ENCODE results near the gene MYO9B.
"Not testable (repeated sequence)": the region's sequence is repeated elsewhere in the genome, so short reads cannot be mapped to it uniquely, and the experiment has no call there.

The MYO9B gene

DNA sequence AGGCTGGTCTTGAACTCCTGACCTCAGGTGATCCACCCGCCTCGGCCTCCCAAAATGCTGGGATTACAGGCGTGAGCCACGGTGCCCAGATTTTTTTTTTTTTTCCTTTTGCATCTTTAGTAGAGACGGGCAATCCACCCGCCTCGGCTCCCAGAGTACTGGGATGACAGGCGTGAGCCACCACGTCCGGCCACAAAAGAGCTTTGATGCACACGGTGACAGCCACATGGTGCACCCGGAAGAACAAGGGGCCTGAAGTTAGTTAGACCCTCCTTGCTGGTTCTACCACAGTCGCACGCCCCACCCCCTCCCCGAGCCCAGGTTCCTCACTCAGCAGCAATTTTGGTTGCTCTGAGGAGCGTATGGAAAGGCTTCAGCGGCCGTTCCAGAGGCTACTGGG, 85.3 kb downstream of the MYO9B start:
- no peak overlapping the region for H3K4me3 ChIP-seq (ENCODE audit: low read depth, low read length)
- TF ChIP-seq CTCF (IDR thresholded peaks at IDR 0.05; ENCODE audit: borderline replicate concordance, insufficient read depth, low read depth, low read length): no peak

DNA sequence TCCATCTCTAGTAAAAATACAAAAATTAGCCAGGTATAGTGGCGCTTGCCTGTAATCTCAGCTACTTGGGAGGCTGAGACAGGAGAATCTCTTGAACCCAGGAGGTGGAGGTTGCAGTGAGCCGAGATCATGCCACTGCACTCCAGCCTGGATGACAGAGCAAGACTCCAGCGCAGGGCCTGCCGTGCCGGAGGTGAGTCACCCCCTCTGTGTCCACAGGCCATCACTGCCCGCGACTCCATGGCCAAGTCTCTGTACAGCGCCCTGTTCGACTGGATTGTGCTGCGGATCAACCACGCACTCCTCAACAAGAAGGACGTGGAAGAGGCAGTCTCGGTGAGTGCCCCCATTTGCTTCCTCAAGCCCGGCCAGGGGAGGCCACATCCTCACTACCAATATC, 86.6 kb downstream of the MYO9B start:
- not testable (repeated sequence) for H3K4me3 ChIP-seq (ENCODE audit: low read depth, low read length)

GRCh38 chr19:17162580-17162979, 87.0 kb downstream of the MYO9B start:
- TF ChIP-seq CTCF (IDR thresholded peaks at IDR 0.05; ENCODE audit: borderline replicate concordance, insufficient read depth, low read depth, low read length): no peak

GRCh38 chr19:17163652-17164051, 88.1 kb downstream of the MYO9B start:
- no peak for TF ChIP-seq CTCF (IDR thresholded peaks at IDR 0.05; ENCODE audit: borderline replicate concordance, insufficient read depth, low read depth, low read length)
- H3K4me3 ChIP-seq (ENCODE audit: low read depth, low read length): no peak overlapping the region

More at GRCh38 chr19:17162580-17162979, 87.0 kb downstream of the MYO9B start:
- no peak overlapping the region for H3K4me3 ChIP-seq (ENCODE audit: low read depth, low read length)

DNA sequence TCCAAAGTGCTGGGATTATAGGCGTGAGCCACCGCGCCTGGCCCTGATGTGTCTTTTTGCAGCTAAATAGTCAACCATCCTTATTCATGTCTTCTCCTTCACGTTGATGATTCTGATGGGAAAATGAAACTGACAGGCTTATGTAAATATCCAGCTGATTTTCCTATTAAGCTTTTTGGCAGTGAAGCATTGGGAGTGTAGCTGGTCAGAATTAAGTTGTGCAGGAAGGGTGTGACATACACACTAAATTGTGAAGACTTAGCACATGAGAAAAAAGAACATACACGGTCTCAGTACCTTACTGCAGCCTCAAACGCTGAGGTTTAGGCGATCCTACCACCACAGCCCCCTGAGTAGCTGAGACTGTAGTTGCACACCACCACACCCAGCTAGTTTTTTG, 89.1 kb downstream of the MYO9B start:
- no peak overlapping the region for H3K4me3 ChIP-seq (ENCODE audit: low read depth, low read length)
- no peak for TF ChIP-seq CTCF (IDR thresholded peaks at IDR 0.05; ENCODE audit: borderline replicate concordance, insufficient read depth, low read depth, low read length)

- no peak for TF ChIP-seq CTCF (IDR thresholded peaks at IDR 0.05; ENCODE audit: borderline replicate concordance, insufficient read depth, low read depth, low read length)
- no peak overlapping the region for H3K4me3 ChIP-seq (ENCODE audit: low read depth, low read length)
Measured at GRCh38 chr19:17165715-17166114, 90.1 kb downstream of the MYO9B start.

- TF ChIP-seq CTCF (IDR thresholded peaks at IDR 0.05; ENCODE audit: borderline replicate concordance, insufficient read depth, low read depth, low read length): no peak
- no peak overlapping the region for H3K4me3 ChIP-seq (ENCODE audit: low read depth, low read length)
Measured at GRCh38 chr19:17170538-17171297, 95.1 kb downstream of the MYO9B start.

Data from GM12875 (cell line).